ENCODE data around the gene CUEDC1.

CUEDC1 gene, protein sequence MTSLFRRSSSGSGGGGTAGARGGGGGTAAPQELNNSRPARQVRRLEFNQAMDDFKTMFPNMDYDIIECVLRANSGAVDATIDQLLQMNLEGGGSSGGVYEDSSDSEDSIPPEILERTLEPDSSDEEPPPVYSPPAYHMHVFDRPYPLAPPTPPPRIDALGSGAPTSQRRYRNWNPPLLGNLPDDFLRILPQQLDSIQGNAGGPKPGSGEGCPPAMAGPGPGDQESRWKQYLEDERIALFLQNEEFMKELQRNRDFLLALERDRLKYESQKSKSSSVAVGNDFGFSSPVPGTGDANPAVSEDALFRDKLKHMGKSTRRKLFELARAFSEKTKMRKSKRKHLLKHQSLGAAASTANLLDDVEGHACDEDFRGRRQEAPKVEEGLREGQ

DNA sequence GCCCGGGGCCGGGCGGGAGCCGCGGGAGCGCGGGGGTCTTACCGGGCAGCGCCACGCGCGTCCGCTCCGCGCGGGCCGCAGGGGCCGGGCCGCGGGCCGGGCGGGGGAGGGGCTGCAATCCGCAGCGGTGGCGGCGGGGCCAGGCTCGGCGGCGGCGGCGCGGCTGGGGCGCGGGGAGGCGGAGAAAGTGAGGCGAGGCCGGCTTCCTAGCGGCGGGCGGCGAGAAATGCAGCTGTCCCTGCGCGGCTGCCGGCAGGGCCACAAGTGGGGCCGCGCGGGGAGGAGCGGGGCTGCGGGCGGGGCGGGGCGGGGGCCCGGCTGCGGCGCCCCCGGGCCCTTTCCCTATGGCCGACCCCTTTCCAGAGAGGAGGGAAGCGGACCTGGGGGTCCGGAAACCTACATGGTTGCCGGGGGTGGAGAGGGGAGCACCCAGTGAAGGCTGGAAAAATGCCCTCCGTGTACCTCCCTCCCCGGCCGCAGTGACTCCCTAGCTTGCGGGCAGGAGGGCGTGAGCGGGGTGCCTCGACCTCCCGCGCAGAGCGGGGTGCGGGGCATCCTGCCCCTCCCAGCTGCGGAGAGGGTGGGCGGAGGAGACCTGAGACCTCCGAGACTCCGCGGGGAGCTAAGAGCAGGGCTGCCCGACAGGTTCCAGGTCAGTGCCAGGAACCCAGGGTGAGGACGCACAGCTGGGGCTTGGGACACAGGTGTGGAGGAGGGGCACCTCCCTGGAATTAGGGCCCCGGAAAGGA lies at the start of gene CUEDC1:
Gene CUEDC1, minus strand, starts transcription at position 230 of the 749 bp plus-strand sequence. CDS start 69,848 bp downstream, outside the sequence.
- DNase-seq, result peak; percentile 59

GRCh38 chr17:58004060-58004459 lies 48.8 kb upstream of the CUEDC1 start:
- no peak for DNase-seq

DNA sequence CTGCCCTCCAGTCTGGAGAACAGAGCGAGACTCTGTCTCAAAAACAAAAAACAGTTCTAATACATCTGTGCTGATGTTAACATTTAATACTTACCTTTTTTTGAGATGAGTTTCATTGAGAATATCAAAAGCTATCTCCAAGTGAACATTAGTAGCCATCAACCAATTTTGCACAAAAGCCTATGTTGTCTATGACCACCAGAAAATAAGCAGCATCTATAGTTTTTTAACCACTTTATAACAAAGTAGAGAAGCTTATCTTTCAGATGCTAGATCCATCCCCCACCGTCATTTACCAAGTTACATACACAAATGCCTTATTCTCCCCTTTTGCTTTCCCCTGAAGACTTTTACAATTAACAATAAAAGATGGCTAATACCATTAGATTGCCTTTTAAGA lies 47.8 kb upstream of the CUEDC1 start:
- DNase-seq, result no peak

GRCh38 chr17:58002154-58002948 lies 47.1 kb upstream of the CUEDC1 start:
- DNase-seq, result no peak

- DNase-seq, result no peak
Observed at GRCh38 chr17:58001461-58002124, 46.4 kb upstream of the CUEDC1 start.

GRCh38 chr17:57999496-58000017 lies 44.3 kb upstream of the CUEDC1 start:
- peak; percentile 94 for DNase-seq

- no peak for DNase-seq
Observed at GRCh38 chr17:57999010-57999495, 43.8 kb upstream of the CUEDC1 start.

DNA sequence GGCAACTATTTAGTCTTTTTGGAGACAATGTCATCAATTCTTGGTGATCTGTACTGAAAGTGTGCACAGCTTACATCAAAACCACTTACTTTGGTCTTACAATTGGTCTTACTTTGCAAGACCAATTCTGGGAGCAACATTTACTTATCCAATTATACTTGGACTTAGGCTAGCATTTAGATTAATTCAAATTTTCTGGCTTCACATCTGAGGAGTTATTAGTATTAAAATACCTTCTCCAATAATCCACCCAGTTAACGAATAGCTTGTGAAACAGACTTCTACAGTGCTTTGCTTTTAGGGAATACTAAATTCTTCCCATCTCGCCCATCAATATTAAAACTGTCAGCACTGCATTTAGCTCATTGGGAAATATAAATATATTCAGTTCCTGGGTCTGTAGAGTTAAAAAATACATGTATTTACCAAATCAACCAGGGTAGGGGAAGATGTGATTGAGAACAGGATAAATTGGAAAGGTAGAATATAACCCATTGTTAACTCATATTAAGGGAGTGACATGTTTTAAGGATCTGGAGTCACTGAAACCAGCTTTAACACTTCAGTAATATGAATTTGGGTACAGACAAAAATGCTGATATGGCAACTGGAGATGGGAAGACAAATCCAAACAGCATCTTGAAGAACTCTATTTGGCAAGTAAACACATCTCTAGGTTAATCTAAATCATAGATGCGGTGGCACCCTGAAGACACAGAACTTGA lies 42.0 kb upstream of the CUEDC1 start:
- DNase-seq, result no peak

DNA sequence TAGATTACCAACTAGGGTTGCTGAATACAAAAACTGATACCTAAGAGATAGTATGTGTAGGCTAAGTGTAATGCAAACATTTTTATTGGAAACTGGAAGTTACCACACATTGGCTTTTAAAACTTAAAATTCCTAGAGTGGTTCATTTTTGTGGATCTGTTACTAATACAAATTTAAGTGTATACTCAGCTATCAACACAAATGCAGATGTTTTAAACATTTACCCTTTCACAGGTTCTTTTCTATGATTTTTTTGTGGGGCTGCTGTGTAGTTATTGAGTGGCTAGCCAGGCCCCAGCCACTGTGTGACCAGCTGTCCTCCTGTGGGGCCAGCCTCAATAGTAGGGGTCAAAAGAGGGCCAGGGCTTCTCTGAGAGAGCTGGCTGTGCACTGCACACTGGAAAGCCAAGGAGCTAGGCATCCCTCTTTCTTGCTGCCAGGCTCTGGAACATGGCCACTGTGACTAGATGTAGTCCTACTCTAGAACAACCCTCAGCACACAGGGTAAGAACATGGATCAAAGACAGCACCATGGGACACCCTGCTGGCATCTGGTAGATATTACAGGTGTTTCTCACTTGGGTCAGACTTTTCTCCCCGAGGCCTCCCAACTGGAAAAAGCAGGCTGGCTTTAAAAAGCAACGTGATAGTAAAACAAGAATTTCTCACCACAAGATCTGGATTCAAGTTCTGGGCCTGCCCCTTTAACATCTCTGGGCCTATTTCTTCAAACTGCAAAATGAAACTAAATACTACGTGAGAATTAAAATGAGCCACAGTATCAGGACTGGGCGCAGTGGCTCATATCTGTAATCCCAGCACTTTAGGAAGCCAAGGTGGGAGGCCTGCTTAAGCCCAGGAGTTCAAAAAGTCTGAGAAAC lies 40.1 kb upstream of the CUEDC1 start:
- DNase-seq, result peak; percentile 94

DNA sequence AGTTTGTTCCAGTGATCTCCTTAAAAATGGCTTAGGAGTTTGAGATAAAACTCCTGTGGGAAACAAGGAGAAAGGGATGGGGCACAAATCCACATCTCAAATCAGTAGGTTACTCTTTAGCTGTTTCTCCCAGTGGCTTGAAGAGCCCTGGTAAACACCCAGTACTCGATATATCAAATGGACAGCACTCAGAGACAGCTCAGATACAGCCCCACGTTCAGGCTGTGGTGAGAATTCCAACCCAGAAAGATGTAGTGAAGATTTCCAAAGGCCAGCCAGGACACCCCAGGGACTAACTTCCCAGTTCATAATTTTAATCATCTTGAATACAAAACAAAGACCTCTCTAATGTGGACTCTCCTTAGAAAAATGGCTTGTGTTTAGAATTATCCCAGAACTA lies 39.2 kb upstream of the CUEDC1 start:
- peak; percentile 61 for DNase-seq

DNA sequence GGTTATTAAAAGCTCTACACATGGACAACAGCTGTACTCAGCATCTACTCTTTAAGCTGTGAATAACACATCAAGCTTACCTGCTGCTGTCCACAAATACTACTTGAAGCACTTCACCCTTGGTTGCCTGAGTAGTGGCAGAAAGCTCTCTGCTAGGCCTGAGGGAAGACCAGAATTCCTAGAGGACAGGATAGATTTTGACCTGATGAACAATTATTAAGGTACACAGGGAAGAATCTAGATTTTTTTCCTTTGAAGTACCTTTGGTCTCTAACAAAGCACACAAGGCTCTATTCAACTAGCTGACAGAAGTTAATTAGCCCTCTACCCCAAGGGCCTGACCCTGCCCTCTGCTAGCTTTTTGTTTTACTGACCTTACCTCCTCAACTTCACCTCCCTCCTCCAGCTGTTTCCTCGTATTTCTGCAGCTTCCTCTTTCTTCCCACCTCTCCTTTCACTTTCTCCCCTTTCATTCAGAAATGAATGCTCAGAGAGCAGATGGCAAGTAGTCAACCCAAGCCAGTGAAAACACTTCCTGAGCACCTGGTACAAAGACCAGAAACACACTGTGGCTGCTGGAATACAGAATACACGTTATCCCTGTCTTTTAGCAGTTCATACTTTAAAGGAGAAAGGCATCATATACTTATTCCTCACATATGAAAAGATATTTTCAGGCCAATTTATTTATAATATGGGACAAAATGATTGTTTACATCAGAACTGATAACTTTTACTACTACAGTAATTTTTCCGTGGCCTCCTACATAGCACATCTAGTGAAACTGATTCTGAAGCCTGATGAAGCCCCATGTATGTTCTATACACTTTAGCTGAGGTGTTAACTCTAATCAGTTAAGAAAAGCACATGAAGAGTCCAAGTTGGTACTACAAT lies 38.5 kb upstream of the CUEDC1 start:
- DNase-seq, result peak; percentile 94

DNA sequence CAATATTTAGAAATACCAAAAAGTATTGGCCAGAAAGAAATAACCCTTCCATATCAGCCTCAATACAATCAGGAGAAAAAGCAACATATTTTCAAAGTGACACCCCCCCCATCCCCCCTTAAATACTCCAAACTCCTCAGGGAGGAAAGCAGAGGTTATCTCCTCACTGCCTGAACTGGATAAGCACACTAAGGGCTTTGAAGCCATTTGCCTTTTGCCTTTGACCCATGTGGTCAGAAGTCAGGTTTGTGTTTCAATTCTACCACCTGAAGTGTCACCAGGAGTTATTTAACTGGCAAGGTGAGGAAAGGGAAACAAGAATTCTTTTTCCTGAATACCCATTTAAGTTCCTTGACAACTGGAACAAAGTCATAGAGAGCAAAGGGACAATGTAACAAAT lies 36.3 kb upstream of the CUEDC1 start:
- DNase-seq, result no peak

- DNase-seq, result no peak
Observed at GRCh38 chr17:57990037-57990436, 34.8 kb upstream of the CUEDC1 start.

GRCh38 chr17:57988301-57989250 lies 33.4 kb upstream of the CUEDC1 start:
- peak; percentile 77 for DNase-seq

DNA sequence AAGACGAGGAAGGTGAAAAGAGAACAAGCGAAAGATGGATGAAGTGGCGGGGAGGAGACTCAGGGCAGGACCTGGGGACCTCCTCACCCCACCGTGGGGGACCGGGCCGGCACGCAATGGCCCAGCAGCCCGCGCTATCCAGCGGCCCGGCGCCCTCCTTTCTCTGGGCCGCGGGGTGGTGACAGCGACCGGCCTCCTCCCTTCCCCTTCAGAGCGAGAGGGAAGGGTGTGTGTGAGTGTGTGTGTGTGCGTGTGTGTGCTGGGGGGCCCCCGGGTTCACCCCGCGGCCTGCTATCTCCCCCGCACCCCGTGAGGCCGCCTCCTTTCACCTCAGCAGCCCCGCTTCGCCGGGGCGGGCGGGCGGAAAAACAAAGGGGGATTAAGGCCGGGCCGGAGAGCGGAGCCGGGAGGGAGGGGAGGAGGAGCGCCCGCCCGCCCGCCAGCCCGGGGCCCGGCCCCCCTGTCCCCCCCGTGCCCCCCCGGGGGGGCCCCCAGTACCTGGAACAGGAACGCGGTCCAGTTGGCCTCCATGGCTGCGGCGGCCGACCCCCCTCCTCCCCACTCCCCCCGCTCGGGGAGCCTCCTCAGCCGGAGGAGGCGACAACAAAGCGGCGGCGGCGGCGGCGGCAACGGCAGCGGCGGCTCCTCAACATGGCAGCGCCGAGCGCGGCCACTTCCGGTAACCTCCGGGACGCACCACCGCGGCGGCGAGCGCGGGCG lies 32.5 kb upstream of the CUEDC1 start, which contains the start of gene VEZF1:
Gene VEZF1, minus strand, starts transcription at position 674 of the 720 bp plus-strand sequence. Its CDS starts 143 bp downstream, at position 531.
- peak; percentile 78 for DNase-seq

DNA sequence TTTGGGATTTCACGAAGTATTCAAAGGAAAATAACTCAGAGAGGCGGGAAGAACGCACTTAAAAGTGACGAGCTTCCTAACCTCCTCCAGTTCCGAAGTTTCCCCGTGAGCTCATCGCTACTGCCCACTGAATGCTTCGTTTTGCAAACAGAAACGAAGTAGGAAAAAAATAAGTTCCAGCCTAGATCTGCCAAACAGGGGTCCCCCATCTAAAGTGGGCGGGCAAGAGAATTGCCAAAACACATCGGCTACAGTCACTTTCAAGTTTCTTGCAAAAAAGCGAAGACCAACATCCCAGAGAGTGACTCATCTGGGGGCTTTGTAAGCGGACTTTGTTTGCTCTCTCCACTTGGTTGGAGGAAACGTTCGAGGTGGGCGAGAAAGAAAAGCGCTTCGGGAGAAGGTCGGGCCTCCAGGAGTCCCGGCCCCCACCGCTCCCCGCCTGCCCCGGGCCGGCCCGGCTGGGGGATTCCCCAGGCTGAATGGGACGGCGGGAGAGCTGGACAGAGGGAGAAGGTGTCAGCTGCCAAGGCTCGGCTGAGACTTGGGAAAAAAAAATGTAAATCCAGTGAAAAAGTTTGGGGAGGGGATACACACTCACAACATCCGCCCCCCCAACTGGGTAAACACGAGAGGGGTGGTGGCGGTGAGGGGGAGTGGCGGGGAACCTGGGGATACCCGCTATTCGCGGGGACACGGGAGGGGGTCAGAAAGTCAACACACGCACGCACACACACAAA lies 31.8 kb upstream of the CUEDC1 start:
- peak; percentile 58 for DNase-seq

DNA sequence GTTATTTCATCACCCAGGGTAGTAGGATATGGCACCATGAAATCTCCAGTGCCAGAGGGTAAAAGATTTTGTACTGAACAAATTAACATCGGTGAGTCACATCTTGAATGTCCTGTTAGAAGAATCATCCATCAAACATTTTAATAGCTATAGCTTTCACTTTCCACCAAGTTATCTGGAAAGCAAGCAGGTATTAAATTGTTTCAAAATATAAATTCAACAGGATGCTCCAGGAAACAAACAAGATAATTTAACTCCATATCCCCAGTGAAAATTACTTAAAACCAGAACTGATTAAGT lies 30.4 kb upstream of the CUEDC1 start:
- DNase-seq, result no peak

All from NCI-H510A treated with DMSO at 0.1 percent for 48 hours (cell line).